ENCODE measurements around the gene VIL1.

VIL1 gene

GRCh38 chr2:218430721-218431120, 11.8 kb downstream of the VIL1 start:
- no peak for ATAC-seq
- no peak for TF ChIP-seq PPARA (CRISPR knock-in tag; IDR thresholded peaks at IDR 0.05; ENCODE audit: borderline replicate concordance)
- TF ChIP-seq ISL1 (CRISPR knock-in tag; IDR thresholded peaks at IDR 0.05): no peak
- TF ChIP-seq POU6F1 (CRISPR knock-in tag; IDR thresholded peaks at IDR 0.05; ENCODE audit: borderline replicate concordance, low read depth): no peak
- TF ChIP-seq TSHZ2 (CRISPR knock-in tag; IDR thresholded peaks at IDR 0.05): no peak
- no peak for TF ChIP-seq CSDC2 (CRISPR knock-in tag; IDR thresholded peaks at IDR 0.05)
- no peak for TF ChIP-seq ZFP3 (CRISPR knock-in tag; IDR thresholded peaks at IDR 0.05)
- TF ChIP-seq BACH2 (CRISPR knock-in tag; IDR thresholded peaks at IDR 0.05; ENCODE audit: borderline replicate concordance): no peak
- TF ChIP-seq ZNF8 (CRISPR knock-in tag; IDR thresholded peaks at IDR 0.05): no peak
- no peak for TF ChIP-seq GLIS3 (CRISPR knock-in tag; IDR thresholded peaks at IDR 0.05)
- TF ChIP-seq OSR1 (CRISPR knock-in tag; IDR thresholded peaks at IDR 0.05): no peak
- TF ChIP-seq ARNTL (CRISPR knock-in tag; IDR thresholded peaks at IDR 0.05; ENCODE audit: borderline replicate concordance, low read depth): no peak
- no peak for TF ChIP-seq ZNF70 (CRISPR knock-in tag; IDR thresholded peaks at IDR 0.05)
- TF ChIP-seq ESRRG (CRISPR knock-in tag; IDR thresholded peaks at IDR 0.05): no peak
- TF ChIP-seq ZFP30 (CRISPR knock-in tag; IDR thresholded peaks at IDR 0.05): no peak
- no peak for TF ChIP-seq ZNF565 (CRISPR knock-in tag; conservative IDR thresholded peaks at IDR 0.05; ENCODE audit: low read depth)
- no peak for TF ChIP-seq SNAI2 (CRISPR knock-in tag; IDR thresholded peaks at IDR 0.05)

- no peak for ATAC-seq
- TF ChIP-seq TOX (CRISPR knock-in tag; IDR thresholded peaks at IDR 0.05; ENCODE audit: borderline replicate concordance): no peak
Measured at GRCh38 chr2:218431878-218432277, 13.0 kb downstream of the VIL1 start.

- ATAC-seq: no peak
- TF ChIP-seq PPARA (CRISPR knock-in tag; IDR thresholded peaks at IDR 0.05; ENCODE audit: borderline replicate concordance) (no peak), CSDC2 (CRISPR knock-in tag; IDR thresholded peaks at IDR 0.05) (no peak), TOX (CRISPR knock-in tag; IDR thresholded peaks at IDR 0.05; ENCODE audit: borderline replicate concordance) (no peak), ZNF565 (CRISPR knock-in tag; conservative IDR thresholded peaks at IDR 0.05; ENCODE audit: low read depth) (no peak), SNAI2 (CRISPR knock-in tag; IDR thresholded peaks at IDR 0.05) (no peak), TCF4 (CRISPR knock-in tag; IDR thresholded peaks at IDR 0.05; ENCODE audit: borderline replicate concordance) (no peak), BACH2 (CRISPR knock-in tag; IDR thresholded peaks at IDR 0.05; ENCODE audit: borderline replicate concordance) (no peak), ESRRG (CRISPR knock-in tag; IDR thresholded peaks at IDR 0.05) (no peak), ZNF70 (CRISPR knock-in tag; IDR thresholded peaks at IDR 0.05) (no peak), POU6F1 (CRISPR knock-in tag; IDR thresholded peaks at IDR 0.05; ENCODE audit: borderline replicate concordance, low read depth) (no peak), OSR1 (CRISPR knock-in tag; IDR thresholded peaks at IDR 0.05) (no peak), ZC3H10 (CRISPR knock-in tag; IDR thresholded peaks at IDR 0.05) (no peak), ISL1 (CRISPR knock-in tag; IDR thresholded peaks at IDR 0.05) (no peak), GLIS3 (CRISPR knock-in tag; IDR thresholded peaks at IDR 0.05) (no peak), ARNTL (CRISPR knock-in tag; IDR thresholded peaks at IDR 0.05; ENCODE audit: borderline replicate concordance, low read depth) (no peak), RARB (CRISPR knock-in tag; IDR thresholded peaks at IDR 0.05) (no peak), ZFP30 (CRISPR knock-in tag; IDR thresholded peaks at IDR 0.05) (no peak), ZNF8 (CRISPR knock-in tag; IDR thresholded peaks at IDR 0.05) (no peak)
- TF ChIP-seq, protein P1, sequence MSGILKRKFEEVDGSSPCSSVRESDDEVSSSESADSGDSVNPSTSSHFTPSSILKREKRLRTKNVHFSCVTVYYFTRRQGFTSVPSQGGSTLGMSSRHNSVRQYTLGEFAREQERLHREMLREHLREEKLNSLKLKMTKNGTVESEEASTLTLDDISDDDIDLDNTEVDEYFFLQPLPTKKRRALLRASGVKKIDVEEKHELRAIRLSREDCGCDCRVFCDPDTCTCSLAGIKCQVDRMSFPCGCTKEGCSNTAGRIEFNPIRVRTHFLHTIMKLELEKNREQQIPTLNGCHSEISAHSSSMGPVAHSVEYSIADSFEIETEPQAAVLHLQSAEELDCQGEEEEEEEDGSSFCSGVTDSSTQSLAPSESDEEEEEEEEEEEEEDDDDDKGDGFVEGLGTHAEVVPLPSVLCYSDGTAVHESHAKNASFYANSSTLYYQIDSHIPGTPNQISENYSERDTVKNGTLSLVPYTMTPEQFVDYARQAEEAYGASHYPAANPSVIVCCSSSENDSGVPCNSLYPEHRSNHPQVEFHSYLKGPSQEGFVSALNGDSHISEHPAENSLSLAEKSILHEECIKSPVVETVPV (CRISPR knock-in tag; IDR thresholded peaks at IDR 0.05): no peak
- TF ChIP-seq, protein P2, sequence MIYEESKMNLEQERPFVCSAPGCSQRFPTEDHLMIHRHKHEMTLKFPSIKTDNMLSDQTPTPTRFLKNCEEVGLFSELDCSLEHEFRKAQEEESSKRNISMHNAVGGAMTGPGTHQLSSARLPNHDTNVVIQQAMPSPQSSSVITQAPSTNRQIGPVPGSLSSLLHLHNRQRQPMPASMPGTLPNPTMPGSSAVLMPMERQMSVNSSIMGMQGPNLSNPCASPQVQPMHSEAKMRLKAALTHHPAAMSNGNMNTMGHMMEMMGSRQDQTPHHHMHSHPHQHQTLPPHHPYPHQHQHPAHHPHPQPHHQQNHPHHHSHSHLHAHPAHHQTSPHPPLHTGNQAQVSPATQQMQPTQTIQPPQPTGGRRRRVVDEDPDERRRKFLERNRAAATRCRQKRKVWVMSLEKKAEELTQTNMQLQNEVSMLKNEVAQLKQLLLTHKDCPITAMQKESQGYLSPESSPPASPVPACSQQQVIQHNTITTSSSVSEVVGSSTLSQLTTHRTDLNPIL (CRISPR knock-in tag; IDR thresholded peaks at IDR 0.05; ENCODE audit: low read depth): no peak
Measured at GRCh38 chr2:218432676-218433365, 13.9 kb downstream of the VIL1 start.
